Fibroblast of lung (primary cell): ENCODE results near the gene RPL10.

Source experiments
- EZH2 ChIP-seq: IDR thresholded peaks from 2 replicates; pipeline ENCODE4 v1.5.1; 2012; ENCODE audit warnings: low read length, control low read depth, mild to moderate bottlenecking; ENCODE audit errors: missing control alignments
- TF ChIP-seq, protein P1 (sequence below), 2 donors: IDR thresholded peaks in 1 of 2; conservative IDR thresholded peaks in 1 of 2; 1 replicate in 1 of 2; 2 replicates in 1 of 2; pipeline ENCODE4 v1.5.1; 2011 to 2012; ENCODE audit warnings: low read length in 2 of 2, control low read depth in 1 of 2, inconsistent platforms in 1 of 2, low read depth in 1 of 2, mild to moderate bottlenecking in 1 of 2

- no peak for TF ChIP-seq EZH2
- TF ChIP-seq, protein P1, sequence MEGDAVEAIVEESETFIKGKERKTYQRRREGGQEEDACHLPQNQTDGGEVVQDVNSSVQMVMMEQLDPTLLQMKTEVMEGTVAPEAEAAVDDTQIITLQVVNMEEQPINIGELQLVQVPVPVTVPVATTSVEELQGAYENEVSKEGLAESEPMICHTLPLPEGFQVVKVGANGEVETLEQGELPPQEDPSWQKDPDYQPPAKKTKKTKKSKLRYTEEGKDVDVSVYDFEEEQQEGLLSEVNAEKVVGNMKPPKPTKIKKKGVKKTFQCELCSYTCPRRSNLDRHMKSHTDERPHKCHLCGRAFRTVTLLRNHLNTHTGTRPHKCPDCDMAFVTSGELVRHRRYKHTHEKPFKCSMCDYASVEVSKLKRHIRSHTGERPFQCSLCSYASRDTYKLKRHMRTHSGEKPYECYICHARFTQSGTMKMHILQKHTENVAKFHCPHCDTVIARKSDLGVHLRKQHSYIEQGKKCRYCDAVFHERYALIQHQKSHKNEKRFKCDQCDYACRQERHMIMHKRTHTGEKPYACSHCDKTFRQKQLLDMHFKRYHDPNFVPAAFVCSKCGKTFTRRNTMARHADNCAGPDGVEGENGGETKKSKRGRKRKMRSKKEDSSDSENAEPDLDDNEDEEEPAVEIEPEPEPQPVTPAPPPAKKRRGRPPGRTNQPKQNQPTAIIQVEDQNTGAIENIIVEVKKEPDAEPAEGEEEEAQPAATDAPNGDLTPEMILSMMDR (conservative IDR thresholded peaks at IDR 0.05 in 1 of 2, IDR thresholded peaks at IDR 0.05 in 1 of 2; ENCODE audit: low read depth in 1 of 2, low read length in 2 of 2): no peak
Measured at GRCh38 chrX:154358829-154359228, 39.3 kb upstream of the RPL10 start.
